ENCODE data around the gene CCDC6.

DNA sequence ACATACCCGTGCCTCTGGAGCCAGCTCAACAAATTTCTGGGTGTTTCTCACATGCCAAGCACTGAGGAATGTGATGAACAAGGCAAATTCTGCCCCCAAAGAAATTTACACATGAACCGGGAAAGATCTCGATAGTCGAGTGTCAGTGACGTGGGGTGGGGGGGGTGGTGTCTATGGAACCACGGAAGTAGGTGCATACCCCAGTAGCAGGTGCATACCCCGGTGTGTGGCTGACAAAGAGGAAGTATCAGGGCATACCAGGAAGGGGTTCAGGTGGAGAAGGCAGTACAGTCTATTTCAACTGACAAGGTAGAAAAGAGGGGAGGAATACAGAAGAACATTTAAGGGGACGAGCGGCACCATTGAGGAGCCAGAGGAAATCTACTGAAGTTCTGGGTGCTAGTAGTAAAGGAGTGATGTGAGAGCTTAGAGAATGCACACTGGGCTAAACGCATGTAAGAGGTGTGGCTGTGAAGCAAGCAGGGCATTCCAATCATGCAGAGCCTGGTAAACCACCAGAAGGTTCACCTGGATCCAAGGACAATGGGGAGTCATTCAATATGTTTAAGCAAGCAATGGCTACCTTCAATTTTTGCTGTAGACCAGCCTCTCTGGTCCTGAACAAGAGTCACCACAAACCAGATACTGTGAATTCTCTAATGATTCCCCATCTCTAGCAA lies 6.2 kb downstream of the CCDC6 start:
- TF ChIP-seq TAF1 (IDR thresholded peaks at IDR 0.05; ENCODE audit: borderline replicate concordance, insufficient read depth, low read length) (no peak), FOXP2 (optimal IDR thresholded peaks at IDR 0.05; ENCODE audit: borderline replicate concordance, extremely low read depth, extremely low read length, insufficient read depth) (no peak), SIN3A (IDR thresholded peaks at IDR 0.05; ENCODE audit: borderline replicate concordance, insufficient read depth, low read length) (no peak), POLR2AphosphoS5 (IDR thresholded peaks at IDR 0.05; ENCODE audit: low read depth, low read length) (no peak), REST (IDR thresholded peaks at IDR 0.05; ENCODE audit: insufficient read depth in 1 of 2, low read depth in 2 of 2, low read length in 2 of 2) (no peak)

Data from PFSK-1 (cell line).